HG03457 (cell line): Measurements from ENCODE around the gene EMC7.

Experiments
- ATAC-seq: cut with Tn5 transposase; IDR thresholded peaks from one replicate; pipeline ENCODE4 v1.9.1; 2021; ENCODE audit warnings: moderate number of reproducible peaks; ENCODE audit not compliant: unreplicated experiment

EMC7 gene

DNA sequence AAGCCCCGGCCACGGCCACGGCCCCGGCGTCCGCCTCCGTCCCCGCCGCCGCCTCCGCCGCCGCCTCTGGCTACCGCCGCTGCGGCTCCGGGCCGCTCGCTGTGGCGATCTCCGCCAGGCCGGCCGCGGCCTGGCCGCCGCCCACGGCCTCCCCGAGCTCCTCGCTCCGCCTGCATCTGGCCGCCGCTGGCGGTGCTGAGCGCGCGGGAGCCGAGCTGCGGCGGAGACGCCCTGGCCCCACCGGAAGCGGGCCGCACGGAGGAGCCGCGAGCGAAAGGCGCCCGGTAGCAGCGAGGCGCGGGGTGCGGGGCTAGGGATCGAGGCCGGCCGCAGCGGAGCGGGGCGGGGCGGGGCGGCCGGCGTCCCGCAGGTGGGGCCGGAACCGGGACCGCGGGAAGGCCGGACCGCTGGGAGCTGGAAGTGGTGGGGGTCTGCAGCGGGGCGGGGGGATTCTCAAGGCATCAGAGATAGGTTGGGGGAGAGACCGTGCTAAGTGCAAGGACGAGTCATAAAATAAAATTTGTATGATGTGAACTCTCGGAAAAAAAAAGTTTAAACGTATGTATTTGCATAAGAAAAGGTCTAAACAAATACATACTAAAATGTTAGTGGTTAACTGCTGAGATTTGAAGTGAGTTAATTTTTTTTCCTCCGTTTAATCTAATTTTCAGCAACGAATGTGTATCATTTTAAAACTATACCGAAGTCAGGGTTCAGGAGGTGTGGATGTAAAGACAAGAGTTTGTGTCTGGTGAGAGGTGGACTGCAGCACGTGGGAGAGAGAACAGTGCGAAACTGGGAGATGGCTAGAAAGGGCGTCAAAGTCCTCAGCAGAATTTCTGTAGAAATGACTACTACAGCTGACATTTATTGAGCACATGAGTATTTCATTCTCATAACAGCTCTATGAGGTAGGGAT, 62.5 kb downstream of the EMC7 start, which contains the start of gene AVEN:
AVEN (minus strand) TSS at position 334 of the 919 bp plus-strand sequence; CDS start at position 176, 158 bp downstream.
- peak; percentile 32 for ATAC-seq

DNA sequence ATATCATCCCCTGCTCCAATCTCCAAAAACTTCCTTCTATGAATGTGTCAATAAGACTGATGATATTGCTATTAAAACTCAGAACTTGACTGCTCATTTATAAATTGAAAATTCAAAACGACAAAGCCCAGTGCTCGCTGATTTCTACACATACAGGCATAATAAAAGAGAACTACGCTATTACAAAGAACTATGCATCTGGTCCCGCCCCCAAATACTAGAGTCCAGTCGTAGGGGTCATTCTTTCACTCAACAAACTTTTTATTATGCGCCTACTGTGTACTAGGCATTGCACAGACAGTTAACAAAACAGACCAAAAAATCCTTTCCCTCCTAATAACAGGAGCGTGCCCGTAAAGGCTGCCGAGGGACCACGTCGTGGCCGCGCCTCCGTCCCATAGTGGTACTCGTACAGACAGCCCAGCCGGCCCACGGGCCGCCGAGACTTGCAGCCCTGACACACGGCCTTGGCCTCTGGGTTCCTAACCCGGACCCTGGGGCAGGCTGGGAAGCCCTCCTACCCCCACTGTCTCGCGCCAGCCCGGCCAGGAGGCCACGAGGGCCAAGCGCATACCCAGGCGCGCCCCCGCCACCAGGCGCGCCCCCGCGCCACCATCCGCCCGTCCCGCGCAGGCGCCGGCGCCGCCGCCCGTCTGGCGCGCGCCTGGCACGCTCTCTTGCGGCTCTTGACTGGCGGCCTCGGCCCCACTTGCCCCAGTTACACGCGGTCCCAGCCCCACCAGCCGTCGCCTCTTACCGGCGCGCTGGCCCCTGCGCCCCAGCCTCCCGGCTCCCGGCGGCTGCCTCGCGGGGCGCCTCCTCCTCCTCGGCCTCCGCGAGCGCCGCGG, 63.4 kb downstream of the EMC7 start:
- ATAC-seq: peak; percentile 65
